ENCODE measurements around the gene ENC1. TPM values are rescaled to one million over a fixed set of nuclear protein-coding genes. Genes with fewer than 3 reads are reported as not detected.

Gene ENC1
- total and polyA plus RNA-seq, 10 of the 15 experiments (the other 5 are each of a cell fraction or from before 2014, with no cell fraction given), result 8.2 to 55.5 (median 32.1) TPM

- TF ChIP-seq PRDM15 (CRISPR knock-in tag; IDR thresholded peaks at IDR 0.05) (no peak), TARDBP (IDR thresholded peaks at IDR 0.05; ENCODE audit: borderline replicate concordance) (no peak), BHLHE40 (IDR thresholded peaks at IDR 0.05; ENCODE audit: borderline replicate concordance in 1 of 2, low read depth in 2 of 2, low read length in 1 of 2) (peak; percentile 38 to 49; a peak in 3 of 4 replicates), ZBED1 (IDR thresholded peaks at IDR 0.05; ENCODE audit: borderline replicate concordance) (peak; percentile 69; the same call in 1 of the 2 replicates), TAF1 (IDR thresholded peaks at IDR 0.05; ENCODE audit: borderline replicate concordance, low read depth, low read length) (peak; percentile 27; the same call in 1 of the 2 replicates), MYC (IDR thresholded peaks at IDR 0.05; ENCODE audit: insufficient read depth, insufficient read length, insufficient replicate concordance, low read length, severe bottlenecking) (no peak), ZNF207 (IDR thresholded peaks at IDR 0.05; ENCODE audit: borderline replicate concordance) (no peak), NBN (IDR thresholded peaks at IDR 0.05) (peak; percentile 87), BCLAF1 (IDR thresholded peaks at IDR 0.05) (no peak), GABPA (IDR thresholded peaks at IDR 0.05; ENCODE audit: low read depth) (peak; percentile 57; the same call in 1 of the 2 replicates), NKRF (conservative IDR thresholded peaks at IDR 0.05) (no peak), RAD21 (IDR thresholded peaks at IDR 0.05; ENCODE audit: insufficient read depth, low read depth, low read length) (no peak), CHD1 (IDR thresholded peaks at IDR 0.05; ENCODE audit: low read depth, low read length) (no peak), E4F1 (IDR thresholded peaks at IDR 0.05; ENCODE audit: borderline replicate concordance, partially characterized antibody) (no peak), E2F4 (IDR thresholded peaks at IDR 0.05; ENCODE audit: low read depth, low read length) (no peak), SREBF2 (IDR thresholded peaks at IDR 0.05; ENCODE audit: low read length) (no peak)
Observed at GRCh38 chr5:74631081-74631953, 9.2 kb downstream of the ENC1 start (continued).

Data from GM12878 (cell line).